CD4-positive, alpha-beta T cell (primary cell): Measurements from ENCODE around the gene SEMA4D. TPM values are rescaled to one million over a fixed set of nuclear protein-coding genes. Genes with fewer than 3 reads are reported as not detected.

Experiments
- ATAC-seq: fragments of 200-7000 bp; cut with Tn5 transposase; one replicate; pipeline ENCODE4 v1.10.0; 2022; ENCODE audit warnings: mild to moderate bottlenecking; ENCODE audit not compliant: poor library complexity
- CTCF ChIA-PET: fragments of 350-600 bp; sonication (Branson Sonifier 250); formaldehyde crosslinking; loops from one replicate; lab custom pipeline; 2021; ENCODE audit warnings: antibody characterized with exemption, inconsistent platforms; lab: Charles Lee
- POLR2A ChIA-PET: fragments of 350-600 bp; sonication (Branson Sonifier 250); formaldehyde crosslinking; loops from one replicate; lab custom pipeline; 2021; ENCODE audit warnings: antibody characterized with exemption, inconsistent platforms; lab: Charles Lee
- DNase-seq, 14 experiments: peaks; one replicate each; pipeline ENCODE4 v3.0.0-alpha.2; 2013 to 2020; ENCODE audit warnings: mixed read lengths in 2 of 14
- H3K27ac ChIP-seq, 2 donors: one replicate each; pipeline versions ENCODE4 v1.5.1 to v1.7.0; 2013; ENCODE audit warnings: low read length in 2 of 2, low read depth in 1 of 2, mild to moderate bottlenecking in 1 of 2
- H3K27me3 ChIP-seq, 2 experiments: 1 replicate in 1 of 2; 2 replicates in 1 of 2; pipeline versions ENCODE4 v1.6.1 to v1.7.0; 2013; ENCODE audit warnings: low read length in 2 of 2, control low read depth in 1 of 2, mild to moderate bottlenecking in 1 of 2, moderate library complexity in 1 of 2; ENCODE audit not compliant: insufficient read depth in 2 of 2, control insufficient read depth in 1 of 2
- H3K36me3 ChIP-seq: one replicate; pipeline ENCODE4 v1.6.1; 2013; ENCODE audit warnings: low read length, control low read depth; ENCODE audit not compliant: insufficient read depth
- H3K4me1 ChIP-seq: one replicate; pipeline ENCODE4 v1.6.1; 2013; ENCODE audit warnings: low read length, control low read depth; ENCODE audit not compliant: insufficient read depth
- H3K4me3 ChIP-seq: one replicate; pipeline ENCODE4 v1.5.1; 2013; ENCODE audit warnings: mild to moderate bottlenecking, low read length, moderate library complexity
- H3K9me3 ChIP-seq, 2 experiments: 1 replicate in 1 of 2; 2 replicates in 1 of 2; pipeline versions ENCODE4 v1.6.1 to v1.7.0; 2013; ENCODE audit warnings: low read length in 2 of 2, mild to moderate bottlenecking in 2 of 2, control low read depth in 1 of 2, moderate library complexity in 1 of 2; ENCODE audit not compliant: control insufficient read depth in 1 of 2, insufficient read depth in 1 of 2
- H3K27ac Mint-ChIP-seq: one replicate; pipeline ENCODE4 v1.8.0; 2020; ENCODE audit warnings: mixed read lengths
- H3K27me3 Mint-ChIP-seq: one replicate; pipeline ENCODE4 v1.8.0; 2021; ENCODE audit warnings: mixed read lengths
- H3K36me3 Mint-ChIP-seq: one replicate; pipeline ENCODE4 v1.8.0; 2021; ENCODE audit warnings: low read depth, mixed read lengths
- H3K4me1 Mint-ChIP-seq: one replicate; pipeline ENCODE4 v1.8.0; 2021; ENCODE audit warnings: low read depth, mixed read lengths
- H3K4me3 Mint-ChIP-seq: one replicate; pipeline ENCODE4 v1.8.0; 2020; ENCODE audit warnings: mild to moderate bottlenecking, mixed read lengths
- H3K9me3 Mint-ChIP-seq: one replicate; pipeline ENCODE4 v1.8.0; 2020; ENCODE audit warnings: mixed read lengths
- CTCF ChIP-seq: fragments of 200-600 bp; IDR thresholded peaks from one replicate; pipeline ENCODE4 v1.8.0; 2022; ENCODE audit warnings: antibody characterized with exemption, mild to moderate bottlenecking
- intact Hi-C, 2 experiments: fragments of 100-400 bp; cut with DNase I in 1 of 2; cut with micrococcal nuclease in 1 of 2; formaldehyde crosslinking; loops; one replicate each; pipeline versions ENCODE4 v1.15.1 to v1.9.0; 2023 to 2025; cut with DNase I, micrococcal nuclease
- total RNA-seq, 174 experiments: library from RNA in 2 of 174; stranded (reverse) in 2 of 174; gene quantifications; one replicate each; pipeline ENCODE4 v1.2.3 and lab custom pipeline; 2021 to 2026

The SEMA4D gene
- total RNA-seq, 2 experiments from 2014 or later, result 399 to 430 TPM

- ChIA-PET POLR2A (no interaction called here), CTCF (no interaction called here)
- Mint-ChIP-seq H3K27ac (peak overlapping the region; percentile 87), H3K4me1 (peaks cover 97% of the 10 kb centered on the region), H3K4me3 (no peak overlapping the region), H3K36me3 (peaks cover 98% of the 10 kb centered on the region), H3K27me3 (no peaks in the 10 kb centered on the region), H3K9me3 (no peaks in the 10 kb centered on the region)
- intact Hi-C loops, result no loop called here
- H3K4me3 ChIP-seq, result no peak overlapping the region
- H3K27me3 ChIP-seq, result no peaks in the 10 kb centered on the region
- no peak for DNase-seq
- peaks cover 84% of the 10 kb centered on the region for H3K36me3 ChIP-seq
- peaks cover 0 to 4% of the 10 kb centered on the region in 2 experiments for H3K9me3 ChIP-seq
- ATAC-seq, result no peak
- no peak overlapping the region for H3K27ac ChIP-seq
- peaks cover 90% of the 10 kb centered on the region for H3K4me1 ChIP-seq
- TF ChIP-seq CTCF, result no peak
Observed at GRCh38 chr9:89413963-89414638, 83.8 kb downstream of the SEMA4D start.

GRCh38 chr9:89412951-89413350, 85.0 kb downstream of the SEMA4D start:
- H3K4me3 ChIP-seq, result no peak overlapping the region
- Mint-ChIP-seq H3K36me3 (peaks cover 98% of the 10 kb centered on the region), H3K4me1 (peaks cover 97% of the 10 kb centered on the region), H3K27ac (peak overlapping the region; percentile 87), H3K9me3 (no peaks in the 10 kb centered on the region), H3K4me3 (no peak overlapping the region), H3K27me3 (no peaks in the 10 kb centered on the region)
- H3K36me3 ChIP-seq, result peaks cover 80% of the 10 kb centered on the region
- peaks cover 90% of the 10 kb centered on the region for H3K4me1 ChIP-seq
- TF ChIP-seq CTCF, result no peak
- POLR2A ChIA-PET, result no interaction called here
- intact Hi-C loops, result no loop called here
- no peaks in the 10 kb centered on the region for H3K27me3 ChIP-seq
- H3K9me3 ChIP-seq, result peaks cover 0 to 4% of the 10 kb centered on the region in 2 experiments
- H3K27ac ChIP-seq, result no peak overlapping the region
- CTCF ChIA-PET, result no interaction called here
- DNase-seq, result no peak
- ATAC-seq, result no peak

- no peak for TF ChIP-seq CTCF
- no peak overlapping the region for H3K27ac ChIP-seq
- peaks cover 80% of the 10 kb centered on the region for H3K36me3 ChIP-seq
- H3K9me3 ChIP-seq, result peaks cover 0 to 5% of the 10 kb centered on the region in 2 experiments
- Mint-ChIP-seq H3K27me3 (no peaks in the 10 kb centered on the region), H3K9me3 (no peaks in the 10 kb centered on the region), H3K4me1 (peaks cover 97% of the 10 kb centered on the region), H3K36me3 (peaks cover 97% of the 10 kb centered on the region), H3K27ac (peak overlapping the region; percentile 87), H3K4me3 (no peak overlapping the region)
- no peaks in the 10 kb centered on the region for H3K27me3 ChIP-seq
- no peak for DNase-seq
- ChIA-PET POLR2A (no interaction called here), CTCF (no interaction called here)
- intact Hi-C loops, result no loop called here
- H3K4me1 ChIP-seq, result peaks cover 90% of the 10 kb centered on the region
- no peak overlapping the region for H3K4me3 ChIP-seq
- ATAC-seq, result no peak
Observed at GRCh38 chr9:89412541-89412940, 85.4 kb downstream of the SEMA4D start.
